AG04449 (cell line): ENCODE results near the gene PRDM5.

Experiments used
- CTCF ChIA-PET: fragments of 350-600 bp; formaldehyde crosslinking; extraction: SDS; loops from one replicate; lab custom pipeline; 2021; ENCODE audit warnings: antibody characterized with exemption; lab: Yijun Ruan, JAX
- POLR2A ChIA-PET: fragments of 400-600, 350-600 bp; formaldehyde crosslinking; extraction: SDS; loops from one replicate; lab custom pipeline; 2020; ENCODE audit warnings: antibody characterized with exemption, inconsistent platforms; lab: Yijun Ruan, JAX
- DNase-seq: peaks from one replicate; pipeline ENCODE4 v3.0.0-alpha.2; 2010; ENCODE audit warnings: low read depth, low spot score
- H3K4me3 ChIP-seq: 2 replicates; pipeline ENCODE4 v1.5.1; 2011; ENCODE audit warnings: low read depth, mild to moderate bottlenecking, control low read depth, low read length
- TF ChIP-seq, protein P1 (sequence below): IDR thresholded peaks from one replicate; pipeline ENCODE4 v1.5.1; 2011; ENCODE audit warnings: mild to moderate bottlenecking, moderate library complexity, low read length, control low read depth, inconsistent platforms; ENCODE audit not compliant: insufficient read depth; ENCODE audit errors: missing control alignments

The PRDM5 gene

DNA sequence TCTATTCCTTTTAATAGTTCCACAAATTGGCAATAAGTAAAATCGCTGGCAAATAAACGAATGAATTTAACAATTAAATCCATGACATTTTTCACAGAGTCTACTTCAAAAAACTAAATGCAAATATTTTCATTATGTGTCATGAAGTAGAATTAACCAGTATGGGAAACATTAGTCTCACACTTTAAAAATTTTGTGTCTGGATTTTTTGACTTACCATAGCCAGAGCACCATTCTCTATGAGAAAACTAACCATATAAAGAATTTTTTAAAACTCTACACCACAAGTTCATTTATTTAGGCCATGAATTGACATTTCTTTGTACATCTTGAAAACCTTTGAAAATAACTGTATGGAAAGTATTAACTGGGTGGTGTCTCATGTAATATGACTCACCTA is 41.2 kb downstream of the PRDM5 start:
- H3K4me3 ChIP-seq: no peak overlapping the region
- no peak for DNase-seq
- ChIA-PET CTCF (interaction anchor here (0.7 kb wide), 1 partner anchor 38 kb away, joined by 3 read pairs; no protein-coding TSS in a partner anchor), POLR2A (no interaction called here)
- TF ChIP-seq, protein P1, sequence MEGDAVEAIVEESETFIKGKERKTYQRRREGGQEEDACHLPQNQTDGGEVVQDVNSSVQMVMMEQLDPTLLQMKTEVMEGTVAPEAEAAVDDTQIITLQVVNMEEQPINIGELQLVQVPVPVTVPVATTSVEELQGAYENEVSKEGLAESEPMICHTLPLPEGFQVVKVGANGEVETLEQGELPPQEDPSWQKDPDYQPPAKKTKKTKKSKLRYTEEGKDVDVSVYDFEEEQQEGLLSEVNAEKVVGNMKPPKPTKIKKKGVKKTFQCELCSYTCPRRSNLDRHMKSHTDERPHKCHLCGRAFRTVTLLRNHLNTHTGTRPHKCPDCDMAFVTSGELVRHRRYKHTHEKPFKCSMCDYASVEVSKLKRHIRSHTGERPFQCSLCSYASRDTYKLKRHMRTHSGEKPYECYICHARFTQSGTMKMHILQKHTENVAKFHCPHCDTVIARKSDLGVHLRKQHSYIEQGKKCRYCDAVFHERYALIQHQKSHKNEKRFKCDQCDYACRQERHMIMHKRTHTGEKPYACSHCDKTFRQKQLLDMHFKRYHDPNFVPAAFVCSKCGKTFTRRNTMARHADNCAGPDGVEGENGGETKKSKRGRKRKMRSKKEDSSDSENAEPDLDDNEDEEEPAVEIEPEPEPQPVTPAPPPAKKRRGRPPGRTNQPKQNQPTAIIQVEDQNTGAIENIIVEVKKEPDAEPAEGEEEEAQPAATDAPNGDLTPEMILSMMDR: no peak

DNA sequence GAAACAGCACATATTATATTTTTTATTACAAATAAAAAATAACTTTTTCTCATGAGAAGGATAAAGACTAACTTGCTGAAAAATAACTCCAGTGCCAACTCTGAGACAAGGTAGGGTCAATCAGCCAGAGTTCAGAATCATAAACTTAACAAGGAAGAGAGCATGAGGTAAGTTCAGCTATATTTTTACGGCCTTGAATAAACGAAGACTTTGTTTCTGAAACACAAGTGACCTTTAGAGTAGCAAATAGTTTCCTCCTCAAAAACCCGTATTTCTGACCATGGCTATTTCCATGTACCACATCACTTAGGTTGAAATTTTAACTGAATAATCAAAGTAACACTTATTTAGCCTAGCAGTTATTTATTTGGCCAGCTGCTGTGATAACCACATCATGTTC is 45.5 kb downstream of the PRDM5 start:
- no peak overlapping the region for H3K4me3 ChIP-seq
- ChIA-PET CTCF (interaction anchor here (1.1 kb wide), 1 partner anchor 156 kb away, joined by 3 read pairs; no protein-coding TSS in a partner anchor), POLR2A (no interaction called here)
- TF ChIP-seq, protein P1: no peak
- DNase-seq: no peak

DNA sequence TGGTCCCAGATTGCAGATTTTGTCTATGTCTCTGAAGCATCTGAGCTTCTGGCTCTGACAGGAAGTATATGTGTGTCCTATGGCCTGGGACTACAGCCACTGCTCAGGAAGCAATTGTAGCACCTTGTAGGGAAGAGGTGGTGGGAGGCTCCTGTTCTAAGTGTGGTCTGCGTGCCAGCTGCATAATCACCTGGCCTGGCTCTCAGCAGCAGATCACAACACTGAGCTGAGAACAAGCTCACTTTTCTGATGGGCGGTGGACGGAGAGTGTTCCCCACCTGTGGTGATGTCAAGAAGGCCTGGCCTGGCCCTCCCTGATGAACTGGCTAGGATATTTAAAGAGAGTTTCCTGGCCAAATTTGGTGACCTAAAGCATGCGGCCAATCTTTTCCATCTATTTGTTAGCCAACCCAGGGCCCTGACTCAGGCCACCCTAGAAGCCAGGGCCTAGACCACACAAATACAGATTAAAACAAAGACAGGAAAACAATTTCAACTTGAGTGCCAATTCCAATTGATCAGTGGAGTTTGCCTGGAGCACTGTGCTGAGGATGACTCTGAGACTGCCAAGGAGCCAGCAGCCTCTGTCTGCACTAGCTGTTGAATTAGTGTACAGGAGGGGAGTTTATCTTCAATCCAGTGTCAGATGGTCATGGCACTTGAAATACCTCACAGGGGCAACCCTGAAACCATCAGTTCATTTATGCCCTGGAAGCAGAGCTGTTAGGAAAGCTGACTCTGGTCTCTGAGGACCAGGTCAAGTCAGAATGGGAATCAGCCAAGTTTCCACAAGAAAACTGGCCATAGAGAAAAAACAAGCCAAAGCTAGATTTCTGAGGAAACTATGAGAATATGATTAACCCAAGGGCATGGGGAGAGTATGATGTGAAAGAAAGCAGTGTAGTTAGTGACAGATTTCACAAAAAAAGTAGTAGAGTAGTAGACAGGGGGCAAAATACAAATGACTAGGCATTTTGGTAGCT is 47.4 kb downstream of the PRDM5 start:
- POLR2A ChIA-PET: no interaction called here
- CTCF ChIA-PET: interaction anchor here (1.3 kb wide), 2 partner anchors 13 to 18 kb away, joined by 3 read pairs; no protein-coding TSS in a partner anchor
- no peak overlapping the region for H3K4me3 ChIP-seq
- no peak for DNase-seq
- TF ChIP-seq, protein P1: no peak

DNA sequence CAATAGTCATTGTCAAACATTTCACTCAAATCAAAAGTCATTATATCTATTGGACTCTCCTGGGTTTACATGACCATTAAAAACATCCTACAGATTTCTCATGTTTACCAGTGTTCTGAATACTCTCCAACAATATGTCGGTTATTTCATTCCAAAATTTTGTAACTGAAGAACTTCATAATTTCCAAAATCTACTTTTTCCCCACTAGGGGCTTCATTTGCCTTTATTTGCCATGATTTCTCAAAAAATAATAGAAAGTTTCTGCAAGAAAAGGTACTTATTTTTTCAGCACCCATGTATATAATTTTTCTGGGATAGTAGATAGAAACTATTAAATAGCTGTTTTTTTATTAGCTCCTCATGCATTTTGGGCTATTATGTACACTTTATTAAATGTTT is 49.0 kb downstream of the PRDM5 start:
- TF ChIP-seq, protein P1: no peak
- ChIA-PET CTCF (interaction anchor here (0.7 to 0.8 kb wide), 2 partner anchors 13 to 117 kb away, joined by 3 to 4 read pairs; no protein-coding TSS in a partner anchor), POLR2A (no interaction called here)
- DNase-seq: no peak
- H3K4me3 ChIP-seq: no peak overlapping the region

DNA sequence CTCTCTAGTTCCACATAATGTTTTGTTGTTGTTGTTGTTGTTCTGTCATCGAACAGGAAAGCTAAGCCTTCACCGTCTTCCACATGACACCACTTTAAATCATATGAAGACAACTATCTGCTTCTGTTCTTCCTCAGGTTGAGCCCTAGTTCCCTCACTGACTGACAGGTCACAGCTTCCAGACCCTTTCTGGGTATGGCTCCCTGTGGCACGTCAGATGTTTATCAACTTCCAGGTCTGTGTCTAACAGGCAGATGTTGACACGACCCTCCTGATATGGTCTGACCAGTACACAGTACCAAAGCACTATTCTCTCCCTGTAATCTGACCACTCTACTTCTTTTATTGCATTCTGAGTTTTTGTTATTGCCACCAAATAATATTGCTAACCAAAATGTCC is 51.4 kb downstream of the PRDM5 start:
- ChIA-PET POLR2A (no interaction called here), CTCF (interaction anchor here (1.2 kb wide), 1 partner anchor 27 kb away, joined by 3 read pairs; no protein-coding TSS in a partner anchor)
- H3K4me3 ChIP-seq: no peak overlapping the region
- TF ChIP-seq, protein P1: no peak
- DNase-seq: no peak

DNA sequence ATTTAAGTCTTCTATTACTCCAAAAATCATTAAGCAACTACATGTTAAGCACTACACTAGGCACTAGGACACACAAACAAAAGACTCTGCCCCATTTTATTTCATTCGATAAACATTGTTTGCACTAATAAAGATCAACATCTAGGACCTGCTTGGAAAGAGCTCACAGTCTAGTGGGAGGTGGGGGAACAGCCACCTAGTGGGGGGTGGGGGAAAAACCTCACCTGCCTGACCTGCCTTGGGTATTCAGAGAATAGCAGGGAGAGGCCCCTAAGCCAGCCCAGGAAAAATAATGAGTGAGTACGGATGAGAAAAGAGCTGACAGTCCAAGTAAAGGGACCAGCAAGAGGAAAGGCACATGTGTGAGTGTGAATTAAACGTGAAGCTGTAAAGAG is 52.2 kb downstream of the PRDM5 start:
- DNase-seq: no peak
- POLR2A ChIA-PET: no interaction called here
- H3K4me3 ChIP-seq: no peak overlapping the region
- CTCF ChIA-PET: interaction anchor here (1.2 kb wide), 1 partner anchor 26 kb away, joined by 3 read pairs; no protein-coding TSS in a partner anchor
- TF ChIP-seq, protein P1: no peak
